Stimulated activated CD8-positive, alpha-beta memory T cell treated with anti-CD3 and anti-CD28 coated beads, Interleukin-2, amount 100 ng/mL, for 1 hour (primary cell): ENCODE results near the gene ZBTB11.
"Not testable (repeated sequence)": the region's sequence is repeated elsewhere in the genome, so short reads cannot be mapped to it uniquely, and the experiment has no call there.

Experiments used
- DNase-seq, 2 donors: peaks; one replicate each; pipeline ENCODE4 v3.0.0-alpha.2; 2020; ENCODE audit warnings: low read depth in 2 of 2

Gene ZBTB11

DNA sequence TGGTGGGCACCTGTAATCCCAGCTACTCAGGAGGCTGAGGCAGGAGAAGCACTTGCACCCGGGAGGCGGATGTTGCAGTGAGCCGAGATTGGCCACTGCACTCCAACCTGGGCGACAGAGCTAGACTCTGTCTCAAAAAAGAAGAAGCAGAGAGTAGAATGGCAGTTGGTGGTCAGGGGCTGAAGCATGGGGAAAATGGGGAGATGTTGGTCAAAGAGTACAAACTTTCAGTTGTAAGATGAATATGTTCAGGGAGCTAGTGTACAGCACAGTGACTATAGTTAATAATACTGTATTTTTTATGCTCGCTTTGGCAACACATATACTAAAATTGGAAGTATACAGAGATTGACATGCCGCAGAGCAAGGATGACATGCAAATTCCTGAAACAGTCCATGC lies 61.4 kb downstream of the ZBTB11 start:
- DNase-seq: no peak

DNA sequence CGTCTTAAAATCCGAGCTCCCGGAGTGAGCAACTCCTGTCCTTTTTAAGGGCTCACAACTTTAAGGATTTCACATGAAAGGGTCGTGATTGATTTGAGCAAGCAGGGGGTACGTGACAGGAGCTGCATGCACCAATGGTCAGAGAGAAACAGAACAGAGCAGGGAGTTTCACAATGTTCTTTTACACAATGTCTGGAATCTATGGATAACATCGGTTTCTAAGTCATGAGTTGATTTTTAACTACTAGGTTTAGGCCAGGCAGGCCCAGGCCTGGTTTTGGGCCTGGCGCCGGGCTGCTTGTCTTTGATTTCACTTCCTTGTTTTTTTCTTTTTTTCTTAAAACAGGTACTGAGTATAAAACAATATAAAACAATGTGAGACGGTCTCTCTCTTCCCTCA lies 63.9 kb downstream of the ZBTB11 start:
- not testable (repeated sequence) for DNase-seq

DNA sequence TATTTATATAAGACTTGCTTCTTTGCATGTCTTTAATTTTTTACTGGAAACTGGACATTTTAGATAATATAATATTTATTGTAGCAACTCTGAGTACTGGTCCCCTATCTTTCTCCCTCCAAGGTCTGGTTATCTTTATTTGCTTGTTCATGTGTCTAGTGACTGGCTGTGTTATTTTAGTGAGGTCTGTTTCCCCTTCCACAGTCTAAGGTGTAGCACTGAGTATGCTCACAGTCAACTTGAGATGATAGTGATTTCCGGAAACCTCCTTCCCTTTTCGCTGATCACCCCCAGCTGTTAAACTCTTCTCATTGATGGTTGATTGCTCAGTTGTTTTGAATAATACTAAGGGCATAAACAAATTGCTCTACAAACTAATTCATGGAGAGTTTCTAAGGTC lies 65.9 kb downstream of the ZBTB11 start:
- DNase-seq: no peak

DNA sequence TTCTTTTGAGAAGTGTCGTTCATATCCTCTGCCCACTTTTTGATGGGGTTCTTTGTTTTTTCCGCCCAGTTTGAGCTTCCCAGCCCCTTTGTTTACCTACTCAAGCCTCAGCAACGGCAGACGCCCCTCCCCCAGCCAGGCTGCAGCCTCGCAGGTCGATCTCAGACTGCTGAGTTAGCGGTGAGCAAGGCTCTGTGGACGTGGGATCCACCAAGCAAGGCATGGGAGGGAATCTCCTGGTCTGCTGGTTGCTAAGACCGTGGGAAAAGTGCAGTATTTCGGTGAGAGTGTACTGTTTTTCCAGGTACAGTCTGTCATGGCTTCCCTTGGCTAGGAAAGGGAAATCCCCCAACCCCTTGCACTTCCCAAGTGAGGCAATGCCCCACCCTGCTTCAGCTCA lies 71.5 kb downstream of the ZBTB11 start:
- not testable (repeated sequence) for DNase-seq

DNA sequence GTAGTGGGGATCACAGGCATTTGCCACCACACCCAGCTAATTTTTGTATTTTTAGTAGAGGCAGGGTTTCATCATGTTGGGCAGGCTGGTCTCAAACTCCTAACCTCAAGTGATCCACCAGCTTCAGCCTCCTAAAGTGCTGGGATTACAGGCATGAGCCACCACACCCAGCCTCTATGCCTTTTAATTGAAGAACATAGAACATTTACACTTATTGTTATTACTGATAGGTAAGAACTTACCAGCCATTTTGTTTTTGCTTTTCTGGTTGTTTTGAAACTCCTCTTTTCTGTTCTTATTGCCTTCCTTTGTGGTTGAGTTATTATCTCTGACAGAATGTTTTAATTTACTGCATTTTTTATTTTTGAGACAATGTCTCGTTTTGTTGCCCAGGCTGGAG lies 73.7 kb downstream of the ZBTB11 start:
- no peak for DNase-seq

DNA sequence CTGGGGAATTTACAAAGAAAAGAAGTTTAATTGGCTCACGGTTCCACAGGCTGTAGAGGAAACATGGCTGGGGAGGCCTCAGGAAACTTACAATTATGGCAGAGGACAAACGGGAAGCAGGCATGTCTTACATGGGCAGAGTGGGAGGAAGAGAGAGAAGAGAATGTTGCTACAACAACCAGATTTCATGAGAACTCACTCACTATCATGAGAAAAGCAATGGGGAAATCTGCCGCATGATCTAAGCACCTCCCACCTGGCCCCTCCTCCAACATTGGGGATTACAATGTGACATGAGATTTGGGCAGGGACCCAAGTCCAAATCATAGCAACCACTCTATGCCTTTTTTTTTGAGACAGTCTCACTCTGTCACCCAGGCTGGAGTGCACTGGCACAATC lies 74.2 kb downstream of the ZBTB11 start:
- no peak for DNase-seq
